ENCODE data around the gene CASP10.

The CASP10 gene

DNA sequence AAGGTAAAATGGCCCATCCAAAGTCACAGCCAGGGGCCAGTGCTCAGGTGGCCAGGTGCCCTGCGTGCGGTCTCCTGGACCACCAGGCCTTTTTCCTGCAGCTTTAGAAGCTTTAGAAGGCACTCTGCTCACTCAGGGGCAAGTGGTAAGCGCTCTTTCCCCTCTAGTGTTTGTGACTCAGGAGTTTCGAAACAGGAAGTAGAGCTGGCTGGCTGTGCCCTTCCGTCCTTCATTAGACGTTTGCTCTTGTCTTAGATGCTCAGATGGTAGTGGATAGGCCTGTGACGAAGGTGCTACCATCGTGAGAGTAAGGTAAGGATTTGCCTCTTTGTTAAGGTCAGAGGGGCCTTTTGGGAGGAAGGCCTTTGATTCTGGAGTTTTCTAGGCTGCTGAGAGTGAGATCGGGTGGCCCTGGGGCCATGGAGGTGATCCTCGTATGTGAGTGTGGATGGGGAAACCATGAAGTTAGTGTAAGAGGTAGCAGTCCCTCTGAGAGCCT is 77.4 kb downstream of the CASP10 start, which contains the start of gene CASP8:
Gene CASP8 (plus strand): TSS at position 235 of the 499 bp plus-strand sequence. CDS start 5,951 bp downstream, outside the sequence.
- DNase-seq (ENCODE audit: low spot score): no peak

DNA sequence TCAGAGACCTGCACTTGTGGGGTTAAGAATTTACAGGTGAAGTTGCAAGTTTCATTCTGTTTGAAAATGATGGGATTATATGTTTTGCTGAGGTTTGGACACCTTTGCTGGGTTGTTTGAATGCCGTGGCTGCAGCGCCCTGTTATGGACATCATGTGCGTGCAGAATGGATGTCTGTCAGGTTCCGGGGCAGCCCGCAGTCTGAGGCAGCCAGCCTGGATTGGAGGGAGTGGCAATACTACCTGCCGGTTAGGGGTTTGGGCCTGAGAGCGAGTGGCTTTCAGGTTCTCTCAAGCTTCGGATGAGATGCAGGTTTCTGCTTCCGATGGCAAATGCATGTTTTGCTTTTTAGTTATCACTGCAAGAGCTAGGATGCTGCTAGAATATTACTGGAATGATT is 78.5 kb downstream of the CASP10 start:
- DNase-seq (ENCODE audit: low spot score): no peak

DNA sequence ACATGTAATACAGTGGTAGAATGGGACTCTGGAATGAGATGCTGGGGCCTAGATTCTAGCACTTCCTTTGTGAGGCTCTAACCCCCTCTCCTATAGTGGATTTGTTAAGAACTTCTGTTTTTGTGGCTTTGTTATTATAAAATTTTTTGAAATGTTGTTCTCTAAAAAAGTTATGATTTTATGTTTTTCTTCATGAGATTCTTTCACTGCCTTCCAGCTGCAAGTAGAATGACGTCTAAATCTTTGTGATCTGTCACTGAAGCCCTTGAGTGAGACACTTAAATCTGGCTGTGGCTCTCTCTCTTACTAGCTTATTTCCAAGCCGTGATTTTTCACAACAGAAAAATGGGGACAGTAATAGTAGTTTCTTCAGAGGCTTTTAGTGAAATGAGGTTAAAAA is 79.0 kb downstream of the CASP10 start:
- no peak for DNase-seq (ENCODE audit: low spot score)

DNA sequence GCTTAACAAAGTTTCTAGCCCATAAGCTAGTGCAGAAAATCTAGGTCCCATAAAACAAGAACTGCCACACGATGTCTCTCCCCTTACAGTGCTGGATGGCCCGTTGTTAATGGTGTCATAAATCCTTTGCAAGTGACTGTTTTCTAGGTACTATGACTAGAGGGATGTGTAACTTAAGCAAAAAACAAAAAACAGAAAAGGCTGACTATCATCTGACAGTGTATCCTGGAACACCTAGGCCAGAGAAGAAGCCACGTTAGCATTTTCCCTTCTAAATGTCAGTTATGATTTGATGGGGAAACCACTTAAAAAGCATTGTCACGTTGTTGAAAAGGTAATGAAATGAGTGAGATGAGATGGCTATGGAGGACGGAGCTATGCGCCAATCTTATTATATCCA is 79.8 kb downstream of the CASP10 start:
- no peak for DNase-seq (ENCODE audit: low spot score)

DNA sequence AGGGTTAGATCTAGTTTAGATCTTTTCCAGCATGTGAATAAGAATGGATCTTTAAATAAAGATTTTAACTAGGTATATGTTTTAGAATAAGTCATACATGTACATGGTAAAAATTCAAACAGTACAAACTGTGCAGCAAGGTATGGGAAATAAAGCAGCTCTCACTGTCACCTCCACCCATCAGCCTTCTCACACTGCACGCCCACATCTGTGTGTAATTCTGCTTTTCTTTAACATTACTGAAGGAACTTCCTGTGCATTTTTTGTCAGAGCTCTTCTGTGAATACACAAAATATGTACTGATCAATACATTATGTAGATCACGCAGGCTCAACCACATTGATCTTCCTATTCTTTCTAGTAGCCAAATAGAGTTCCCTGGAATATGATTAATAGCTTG is 80.8 kb downstream of the CASP10 start:
- DNase-seq (ENCODE audit: low spot score): no peak

DNA sequence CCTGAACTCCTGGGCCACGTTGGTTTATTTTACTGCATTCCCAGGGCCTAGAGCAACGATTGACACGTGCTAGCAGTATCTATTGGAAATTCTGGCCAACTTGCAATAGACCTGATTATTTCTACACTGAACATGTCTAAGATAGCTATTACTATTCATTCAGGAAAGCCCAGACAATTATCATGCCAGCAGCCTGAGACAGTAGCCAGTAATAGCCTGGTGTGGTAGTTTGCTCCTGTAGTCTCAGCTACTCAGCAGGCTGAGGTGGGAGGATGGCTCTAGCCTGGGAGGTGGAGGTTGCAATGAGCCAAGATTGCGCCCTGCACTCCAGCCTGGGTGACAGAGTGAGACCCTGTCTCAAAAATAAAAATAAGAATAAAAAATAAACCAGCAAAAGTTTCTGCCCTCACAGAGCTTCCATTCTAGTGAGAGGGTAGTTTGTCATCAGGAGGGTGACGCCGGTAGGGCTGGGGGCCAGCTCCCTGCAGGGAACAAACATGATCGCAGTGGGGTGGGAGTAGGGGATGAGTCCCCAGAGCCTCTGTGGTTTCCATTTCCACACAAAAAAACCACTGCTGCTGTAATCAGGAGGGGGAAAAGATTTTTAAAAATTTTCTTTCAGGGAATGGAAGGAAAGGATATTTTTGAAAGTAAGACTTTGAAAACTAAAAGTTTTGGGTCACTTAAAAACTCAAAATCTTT is 81.7 kb downstream of the CASP10 start:
- DNase-seq (ENCODE audit: low spot score): no peak

DNA sequence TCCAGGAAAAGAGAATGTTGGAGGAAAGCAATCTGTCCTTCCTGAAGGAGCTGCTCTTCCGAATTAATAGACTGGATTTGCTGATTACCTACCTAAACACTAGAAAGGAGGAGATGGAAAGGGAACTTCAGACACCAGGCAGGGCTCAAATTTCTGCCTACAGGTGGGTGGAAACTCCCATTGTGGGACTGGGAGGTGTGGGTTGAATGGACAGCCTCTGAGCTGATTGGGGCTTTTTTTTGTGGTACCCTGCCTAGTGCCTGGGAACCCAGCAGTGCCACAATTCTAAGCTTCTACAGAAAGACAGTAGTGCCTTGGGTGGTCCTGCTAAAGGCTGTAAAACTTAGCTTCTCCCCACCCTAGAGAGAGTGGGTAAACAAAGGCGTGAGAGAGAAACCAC is 83.7 kb downstream of the CASP10 start:
- no peak for DNase-seq (ENCODE audit: low spot score)

DNA sequence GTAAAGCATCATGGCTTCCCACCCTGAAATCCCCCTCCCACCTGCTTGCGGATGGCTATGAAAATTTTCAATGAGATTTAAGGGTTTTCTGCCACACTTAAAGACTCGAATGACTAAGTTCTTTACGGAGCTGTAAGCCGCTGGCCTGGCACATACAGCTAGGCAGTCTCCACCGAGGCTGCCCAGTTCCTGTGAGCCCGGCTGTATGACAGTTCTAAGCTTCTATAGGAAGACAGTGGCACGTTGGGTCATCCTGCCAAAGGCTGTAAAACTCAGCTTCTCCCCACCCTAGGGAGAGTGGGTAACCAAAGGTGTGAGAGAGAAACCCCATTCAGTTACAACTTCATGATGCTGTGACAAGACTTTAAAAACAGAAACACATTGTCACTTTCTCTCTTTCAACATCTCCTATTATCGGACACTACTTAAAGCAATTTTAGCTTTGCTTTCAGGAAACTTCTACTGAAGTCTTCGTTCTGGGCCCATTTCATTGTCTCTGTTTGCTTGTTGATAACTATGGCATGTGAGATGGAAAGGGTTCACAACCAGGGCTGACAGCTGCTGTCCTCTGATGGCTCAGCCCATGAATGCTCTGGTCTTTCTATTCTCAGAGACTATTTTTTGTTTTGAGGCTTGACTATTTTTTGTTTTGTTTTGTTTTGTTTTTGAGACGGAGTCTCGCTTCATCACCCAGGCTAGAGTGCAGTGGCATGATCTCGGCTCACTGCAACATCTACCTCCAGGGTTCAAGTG is 84.5 kb downstream of the CASP10 start:
- DNase-seq (ENCODE audit: low spot score): no peak

DNA sequence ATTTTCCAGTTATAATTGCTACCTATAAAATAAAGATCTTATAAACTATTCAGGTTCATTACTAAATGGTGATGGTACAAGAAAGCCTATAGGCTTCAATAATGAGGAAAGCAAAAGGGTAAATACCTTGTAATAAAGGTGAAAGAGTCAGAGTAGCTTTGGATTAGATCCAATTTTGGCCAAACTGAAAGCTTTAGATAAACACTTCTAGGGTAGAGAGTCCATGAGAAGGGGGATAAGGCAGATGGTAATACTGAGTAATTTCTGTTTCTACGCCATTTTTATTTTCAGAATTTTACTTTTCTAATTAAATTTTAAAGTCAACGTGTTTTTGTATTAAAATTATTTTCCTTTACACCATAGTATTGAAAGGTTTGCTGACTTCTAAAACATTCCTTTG is 86.8 kb downstream of the CASP10 start:
- no peak for DNase-seq (ENCODE audit: low spot score)

DNA sequence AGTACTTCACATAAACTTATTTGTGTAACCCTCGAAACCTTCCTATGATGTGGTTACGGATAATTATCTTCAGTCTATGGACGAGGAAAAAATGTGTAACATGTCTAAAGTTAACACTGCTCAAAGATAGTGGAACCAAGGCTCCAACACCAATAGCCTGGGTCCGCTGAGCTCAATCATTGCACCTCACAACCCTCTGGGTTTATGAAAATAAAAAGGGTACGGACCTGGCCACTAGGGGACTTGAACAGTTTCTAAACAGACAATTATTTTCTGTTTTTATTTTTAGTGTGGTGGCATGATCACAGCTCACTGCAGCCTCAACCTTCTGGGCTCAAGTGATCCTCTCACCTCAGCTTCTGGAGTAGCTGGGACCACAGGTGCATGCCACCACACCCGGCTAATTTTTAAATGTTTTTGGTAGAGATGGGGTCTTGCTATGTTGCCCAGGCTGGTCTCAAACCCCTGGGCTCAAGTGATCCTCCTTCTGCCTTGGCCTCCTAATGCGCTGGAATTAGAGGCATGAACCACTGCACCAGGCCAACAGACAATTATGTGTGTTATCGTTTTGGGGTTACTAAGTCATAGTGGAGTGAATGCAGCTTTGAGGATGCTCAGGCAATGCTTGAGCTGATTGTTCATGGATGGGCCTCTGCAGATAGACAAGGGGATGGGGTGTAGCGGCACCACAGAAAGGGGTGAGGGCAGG is 87.5 kb downstream of the CASP10 start:
- DNase-seq (ENCODE audit: low spot score): no peak

DNA sequence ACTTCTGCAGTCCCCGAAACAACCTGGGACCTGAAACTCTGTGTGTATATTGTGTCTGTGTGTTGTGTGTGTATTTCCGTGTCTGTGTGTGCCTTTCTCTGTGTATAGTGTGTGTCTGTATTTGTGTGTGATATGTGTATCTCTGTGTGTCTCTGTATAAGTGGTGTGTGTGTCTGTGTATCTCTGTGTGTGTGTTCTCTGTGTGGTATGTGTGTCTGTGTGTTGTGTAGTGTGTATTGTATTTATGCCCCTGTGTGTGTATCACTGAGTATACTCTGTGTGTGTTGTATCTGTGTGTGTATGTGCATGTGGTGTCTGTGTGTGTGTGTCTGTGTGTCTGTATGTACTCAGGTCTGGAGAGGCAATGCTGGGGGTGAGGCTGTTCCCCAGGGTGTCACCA is 89.0 kb downstream of the CASP10 start:
- DNase-seq (ENCODE audit: low spot score): no peak

DNA sequence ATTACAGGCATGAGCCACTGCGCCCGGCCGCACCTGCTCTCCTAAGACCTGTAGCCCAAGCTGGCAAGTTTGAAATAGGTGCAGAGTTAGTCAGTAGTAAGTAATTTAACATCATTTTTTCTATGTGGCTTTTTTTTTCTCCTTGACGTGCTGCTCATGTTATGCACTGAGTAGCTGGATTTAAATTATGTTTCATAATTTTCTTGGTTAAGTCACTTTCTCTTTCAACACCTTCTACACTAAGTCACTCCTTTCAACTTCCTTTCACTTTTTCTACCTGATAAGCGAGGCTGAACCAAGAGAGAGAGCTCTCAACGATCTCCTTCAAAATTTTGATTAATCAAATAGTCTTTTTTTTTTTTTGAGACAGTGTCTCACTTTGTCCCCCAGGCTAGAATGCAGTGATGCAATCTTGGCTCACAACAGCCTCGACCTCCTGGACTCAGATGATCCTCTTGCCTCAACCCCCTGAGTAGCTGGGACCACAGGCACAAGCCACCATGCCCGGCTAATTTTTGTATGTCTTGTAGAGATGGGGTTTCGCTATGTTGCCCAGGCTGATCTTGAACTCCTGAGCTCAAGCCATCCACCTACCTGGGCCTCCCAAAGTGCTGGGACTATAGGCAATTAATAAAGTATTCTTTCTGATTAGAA is 90.5 kb downstream of the CASP10 start:
- no peak for DNase-seq (ENCODE audit: low spot score)

DNA sequence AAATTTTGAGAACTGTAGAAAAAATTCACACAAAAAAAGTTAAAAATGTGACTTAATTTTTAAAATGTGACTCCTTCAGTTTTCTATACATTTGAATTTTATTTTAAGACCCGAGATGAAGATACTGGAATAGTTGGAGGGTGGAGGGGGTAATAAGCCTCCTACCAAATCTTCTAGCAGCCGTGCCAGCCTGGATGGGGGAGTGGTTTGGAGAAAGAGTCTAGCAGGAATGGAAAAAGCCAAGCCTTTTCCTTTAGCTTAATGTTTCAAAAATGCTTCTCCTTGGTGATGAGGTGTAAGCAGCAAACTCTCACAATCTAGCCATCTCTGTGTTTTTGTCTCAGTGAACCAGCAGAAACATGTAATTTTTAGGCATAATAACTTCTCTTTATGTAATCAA is 92.1 kb downstream of the CASP10 start:
- DNase-seq (ENCODE audit: low spot score): no peak

DNA sequence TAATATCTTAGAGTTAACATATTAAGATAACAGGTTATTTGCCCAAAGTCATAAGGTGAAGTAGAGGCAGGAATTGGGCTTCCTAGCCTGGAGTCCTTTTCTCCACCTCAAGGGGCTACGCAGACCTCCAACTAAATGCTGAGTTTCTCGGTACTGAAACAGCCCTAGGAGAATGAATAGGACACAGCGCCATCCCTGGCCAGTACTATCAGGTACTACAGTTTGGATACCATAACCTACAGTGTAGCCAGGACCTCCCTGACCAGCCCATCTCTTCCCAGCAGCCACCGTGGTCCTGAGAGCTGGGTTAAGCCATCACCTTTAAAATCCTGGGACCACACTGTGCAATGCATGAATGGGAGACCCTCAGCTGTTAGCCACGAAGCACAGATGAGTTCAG is 93.0 kb downstream of the CASP10 start:
- DNase-seq (ENCODE audit: low spot score): no peak

DNA sequence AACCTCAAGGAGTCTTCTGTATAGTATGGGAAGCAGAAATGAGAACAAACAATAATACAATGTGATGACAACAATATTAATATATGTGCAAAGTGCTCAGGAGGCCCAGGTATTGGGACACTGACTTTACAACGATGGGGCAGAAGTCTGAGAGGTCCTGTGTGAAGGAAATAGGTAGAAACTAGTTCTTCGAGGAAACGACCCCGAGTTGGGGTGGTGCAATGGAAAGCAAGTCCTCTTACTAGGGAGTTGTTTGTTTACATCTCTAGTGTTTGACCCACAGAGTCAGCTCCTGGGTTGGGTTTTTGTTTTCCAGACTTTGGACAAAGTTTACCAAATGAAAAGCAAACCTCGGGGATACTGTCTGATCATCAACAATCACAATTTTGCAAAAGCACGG is 93.6 kb downstream of the CASP10 start:
- no peak for DNase-seq (ENCODE audit: low spot score)

All from ecto neural progenitor cell (in vitro differentiated cells).